Measurements from ENCODE around the gene DNM1L. TPM values are rescaled to one million over a fixed set of nuclear protein-coding genes. Genes with fewer than 3 reads are reported as not detected.

Gene DNM1L
- total RNA-seq, 1 donor from 2014 or later, result 70.8 TPM

DNA sequence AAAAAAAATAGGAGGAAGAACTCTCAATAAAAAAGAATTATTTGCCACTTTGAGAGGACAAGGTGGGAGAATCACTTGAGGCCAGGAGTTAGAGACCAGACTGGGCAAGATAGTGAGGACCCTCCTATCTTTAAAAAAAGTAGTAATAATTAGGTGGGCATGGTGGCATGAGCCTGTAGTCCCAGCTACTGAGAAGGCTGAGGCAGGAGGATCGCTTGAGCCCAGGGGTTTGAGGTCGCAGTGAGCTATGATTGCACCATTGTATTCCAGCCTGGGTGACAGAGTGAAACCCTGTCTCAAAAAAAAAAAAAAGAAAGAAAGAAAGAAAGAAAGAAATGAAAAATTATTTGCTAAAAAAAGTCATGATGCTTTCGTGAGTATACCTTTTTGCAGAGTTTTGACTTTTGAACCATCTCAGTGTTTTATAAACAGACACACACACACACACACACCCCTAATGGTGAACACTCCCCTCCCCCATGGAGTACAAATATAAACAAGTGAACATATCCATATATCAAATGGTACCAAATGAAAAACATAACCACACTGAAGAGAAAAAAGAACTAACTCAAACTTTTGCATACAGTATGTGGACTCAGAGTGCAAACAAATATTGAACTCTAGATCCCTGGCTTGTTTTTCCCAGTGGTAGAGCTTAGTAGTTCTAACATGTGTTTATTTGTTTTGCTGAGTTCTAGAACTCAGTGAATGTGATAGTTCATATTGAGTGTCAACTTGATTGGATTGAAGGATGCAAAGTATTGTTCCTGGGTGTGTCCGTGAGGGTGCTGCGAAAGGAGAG is 27.7 kb upstream of the DNM1L start:
- H3K4me3 ChIP-seq (ENCODE audit: low read depth, low read length), result no peak overlapping the region
- DNase-seq (ENCODE audit: low read depth), result no peak
- TF ChIP-seq, protein P1, sequence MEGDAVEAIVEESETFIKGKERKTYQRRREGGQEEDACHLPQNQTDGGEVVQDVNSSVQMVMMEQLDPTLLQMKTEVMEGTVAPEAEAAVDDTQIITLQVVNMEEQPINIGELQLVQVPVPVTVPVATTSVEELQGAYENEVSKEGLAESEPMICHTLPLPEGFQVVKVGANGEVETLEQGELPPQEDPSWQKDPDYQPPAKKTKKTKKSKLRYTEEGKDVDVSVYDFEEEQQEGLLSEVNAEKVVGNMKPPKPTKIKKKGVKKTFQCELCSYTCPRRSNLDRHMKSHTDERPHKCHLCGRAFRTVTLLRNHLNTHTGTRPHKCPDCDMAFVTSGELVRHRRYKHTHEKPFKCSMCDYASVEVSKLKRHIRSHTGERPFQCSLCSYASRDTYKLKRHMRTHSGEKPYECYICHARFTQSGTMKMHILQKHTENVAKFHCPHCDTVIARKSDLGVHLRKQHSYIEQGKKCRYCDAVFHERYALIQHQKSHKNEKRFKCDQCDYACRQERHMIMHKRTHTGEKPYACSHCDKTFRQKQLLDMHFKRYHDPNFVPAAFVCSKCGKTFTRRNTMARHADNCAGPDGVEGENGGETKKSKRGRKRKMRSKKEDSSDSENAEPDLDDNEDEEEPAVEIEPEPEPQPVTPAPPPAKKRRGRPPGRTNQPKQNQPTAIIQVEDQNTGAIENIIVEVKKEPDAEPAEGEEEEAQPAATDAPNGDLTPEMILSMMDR (IDR thresholded peaks at IDR 0.05; ENCODE audit: insufficient read depth, low read length, poor library complexity, severe bottlenecking), result no peak
- no peaks in the 10 kb centered on the region for H3K27me3 ChIP-seq (ENCODE audit: control insufficient read depth, insufficient read depth, low read length)
- H3K36me3 ChIP-seq (ENCODE audit: control insufficient read depth, insufficient read depth, low read length), result no peaks in the 10 kb centered on the region

DNA sequence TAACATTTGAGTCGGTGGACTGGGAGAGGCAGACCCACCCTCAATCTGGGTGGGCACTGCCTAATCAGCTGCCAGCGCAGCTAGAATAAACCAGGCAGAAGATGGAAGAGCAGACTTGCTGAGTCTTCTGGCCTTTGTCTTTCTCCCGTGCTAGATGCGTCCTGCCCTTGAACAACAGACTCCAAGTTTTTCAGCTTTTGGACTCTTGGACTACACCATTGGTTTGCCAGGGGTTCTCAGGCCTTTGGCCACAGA is 27.2 kb upstream of the DNM1L start:
- TF ChIP-seq, protein P1 (IDR thresholded peaks at IDR 0.05; ENCODE audit: insufficient read depth, low read length, poor library complexity, severe bottlenecking), result no peak
- Histone ChIP-seq H3K36me3 (ENCODE audit: control insufficient read depth, insufficient read depth, low read length) (no peaks in the 10 kb centered on the region), H3K4me3 (ENCODE audit: low read depth, low read length) (no peak overlapping the region), H3K27me3 (ENCODE audit: control insufficient read depth, insufficient read depth, low read length) (no peaks in the 10 kb centered on the region)
- no peak for DNase-seq (ENCODE audit: low read depth)

GRCh38 chr12:32659908-32660440 is 19.1 kb upstream of the DNM1L start:
- no peaks in the 10 kb centered on the region for H3K36me3 ChIP-seq (ENCODE audit: control insufficient read depth, insufficient read depth, low read length)
- DNase-seq (ENCODE audit: low read depth), result no peak
- no peaks in the 10 kb centered on the region for H3K27me3 ChIP-seq (ENCODE audit: control insufficient read depth, insufficient read depth, low read length)
- TF ChIP-seq, protein P1 (IDR thresholded peaks at IDR 0.05; ENCODE audit: insufficient read depth, low read length, poor library complexity, severe bottlenecking), result no peak
- no peak overlapping the region for H3K4me3 ChIP-seq (ENCODE audit: low read depth, low read length)

DNA sequence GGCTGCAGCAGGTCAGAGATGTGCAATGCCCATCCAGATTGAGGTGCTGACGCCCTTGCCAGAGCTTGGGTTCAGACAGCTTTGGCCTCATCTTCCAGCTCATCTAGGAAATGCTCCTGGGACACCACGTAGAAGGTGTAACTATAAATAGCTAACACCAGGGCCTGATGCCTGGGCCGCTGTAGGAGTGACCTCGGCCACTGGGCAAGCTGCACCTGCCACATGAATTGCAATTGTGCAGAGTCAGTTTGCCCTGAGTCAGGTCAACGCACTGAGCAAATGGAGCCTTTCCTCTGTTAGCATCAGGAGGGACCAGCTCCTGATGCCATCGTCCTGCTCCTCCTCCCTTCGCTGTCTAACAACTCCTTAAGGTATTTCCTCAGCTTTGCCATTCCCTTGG is 17.4 kb upstream of the DNM1L start:
- no peaks in the 10 kb centered on the region for H3K36me3 ChIP-seq (ENCODE audit: control insufficient read depth, insufficient read depth, low read length)
- TF ChIP-seq, protein P1 (IDR thresholded peaks at IDR 0.05; ENCODE audit: insufficient read depth, low read length, poor library complexity, severe bottlenecking), result no peak
- H3K4me3 ChIP-seq (ENCODE audit: low read depth, low read length), result no peak overlapping the region
- DNase-seq (ENCODE audit: low read depth), result no peak
- no peaks in the 10 kb centered on the region for H3K27me3 ChIP-seq (ENCODE audit: control insufficient read depth, insufficient read depth, low read length)

DNA sequence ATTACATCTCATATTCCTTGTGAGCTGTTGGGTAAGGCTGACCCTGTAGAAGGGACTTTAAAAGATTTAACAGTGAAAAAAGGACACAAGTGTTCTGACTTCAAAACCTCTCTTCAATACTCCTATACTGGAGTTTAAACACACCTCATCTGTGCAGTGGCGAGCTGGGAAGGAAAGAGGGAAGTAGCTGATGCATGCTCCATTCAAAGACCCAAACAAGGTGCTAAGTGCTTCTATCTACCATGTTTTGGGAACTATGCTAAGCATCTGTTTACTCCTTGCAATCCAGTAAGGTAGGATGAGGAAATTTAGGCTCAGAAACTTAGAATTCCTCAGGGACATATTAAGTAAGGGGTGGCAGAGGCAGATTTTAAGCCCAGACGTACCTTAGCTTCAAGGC is 16.4 kb upstream of the DNM1L start:
- H3K27me3 ChIP-seq (ENCODE audit: control insufficient read depth, insufficient read depth, low read length), result no peaks in the 10 kb centered on the region
- no peak overlapping the region for H3K4me3 ChIP-seq (ENCODE audit: low read depth, low read length)
- H3K36me3 ChIP-seq (ENCODE audit: control insufficient read depth, insufficient read depth, low read length), result no peaks in the 10 kb centered on the region
- no peak for DNase-seq (ENCODE audit: low read depth)
- TF ChIP-seq, protein P1 (IDR thresholded peaks at IDR 0.05; ENCODE audit: insufficient read depth, low read length, poor library complexity, severe bottlenecking), result no peak

DNA sequence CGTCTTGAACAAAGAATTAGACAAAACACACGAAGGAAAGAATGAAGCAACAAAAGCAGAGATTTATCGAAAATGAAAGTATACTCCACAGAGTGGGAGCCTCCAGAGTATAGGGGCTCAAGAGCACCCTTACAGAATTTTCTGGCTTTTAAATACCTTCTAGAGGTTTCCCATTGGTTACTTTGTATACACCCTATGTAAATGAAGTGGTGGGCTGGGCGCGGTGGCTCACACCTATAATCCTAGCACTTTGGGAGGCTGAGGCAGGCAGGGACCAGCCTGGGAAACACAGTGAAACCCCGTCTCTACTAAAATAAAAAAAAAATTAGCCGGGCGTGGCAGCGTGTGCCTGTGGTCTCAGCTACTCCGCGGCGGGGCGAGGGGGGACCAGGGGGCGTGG is 13.1 kb upstream of the DNM1L start:
- H3K27me3 ChIP-seq (ENCODE audit: control insufficient read depth, insufficient read depth, low read length), result no peaks in the 10 kb centered on the region
- TF ChIP-seq, protein P1 (IDR thresholded peaks at IDR 0.05; ENCODE audit: insufficient read depth, low read length, poor library complexity, severe bottlenecking), result no peak
- H3K36me3 ChIP-seq (ENCODE audit: control insufficient read depth, insufficient read depth, low read length), result no peaks in the 10 kb centered on the region
- H3K4me3 ChIP-seq (ENCODE audit: low read depth, low read length), result peak overlapping the region; percentile 12
- no peak for DNase-seq (ENCODE audit: low read depth)

Measured in kidney epithelial cell (primary cell).